Astrocyte of the cerebellum (primary cell): ENCODE data around the gene PPTC7.
"Not testable (repeated sequence)": the region's sequence is repeated elsewhere in the genome, so short reads cannot be mapped to it uniquely, and the experiment has no call there.

Experiments used
- DNase-seq: peaks from one replicate; pipeline ENCODE4 v3.0.0-alpha.2; 2011; ENCODE audit warnings: low read depth
- H3K4me3 ChIP-seq: 2 replicates; pipeline ENCODE4 v1.5.1; 2011; ENCODE audit warnings: mild to moderate bottlenecking, low read depth, low read length, moderate library complexity
- CTCF ChIP-seq: IDR thresholded peaks from 2 replicates; pipeline ENCODE4 v1.5.1; 2012; ENCODE audit warnings: low read length, low read depth, moderate library complexity, mild to moderate bottlenecking; ENCODE audit errors: missing control alignments
- in situ Hi-C: cut with HindIII; loops from 2 replicates; pipeline ENCODE4 v1.10.0; 2017; ENCODE audit warnings: low sequenced_read_pairs

Gene PPTC7

GRCh38 chr12:110534811-110535210, 48.3 kb downstream of the PPTC7 start:
- no peak for DNase-seq
- TF ChIP-seq CTCF, result no peak
- H3K4me3 ChIP-seq, result no peak overlapping the region
- in situ Hi-C loops, result loop anchor here (5.0 kb wide), 1 partner anchor 33 kb away; the partner anchor contains the start of genes RAD9B and VPS29

- no peak overlapping the region for H3K4me3 ChIP-seq
- TF ChIP-seq CTCF, result no peak
- in situ Hi-C loops, result no loop called here
- DNase-seq, result no peak
Measured at GRCh38 chr12:110533607-110534006, 49.5 kb downstream of the PPTC7 start.

- no peak for TF ChIP-seq CTCF
- in situ Hi-C loops, result no loop called here
- DNase-seq, result no peak
- H3K4me3 ChIP-seq, result no peak overlapping the region
Measured at GRCh38 chr12:110532644-110533043, 50.5 kb downstream of the PPTC7 start.

GRCh38 chr12:110531741-110532333, 51.3 kb downstream of the PPTC7 start:
- DNase-seq, result peak; percentile 68
- in situ Hi-C loops, result no loop called here
- no peak overlapping the region for H3K4me3 ChIP-seq
- no peak for TF ChIP-seq CTCF

GRCh38 chr12:110530511-110530910, 52.6 kb downstream of the PPTC7 start:
- DNase-seq, result no peak
- TF ChIP-seq CTCF, result no peak
- H3K4me3 ChIP-seq, result no peak overlapping the region
- in situ Hi-C loops, result no loop called here

- TF ChIP-seq CTCF, result no peak
- in situ Hi-C loops, result no loop called here
- no peak for DNase-seq
- no peak overlapping the region for H3K4me3 ChIP-seq
Measured at GRCh38 chr12:110528277-110528839, 54.8 kb downstream of the PPTC7 start.

GRCh38 chr12:110520876-110521712, 62.0 kb downstream of the PPTC7 start:
- DNase-seq, in situ Hi-C loops, H3K4me3 ChIP-seq: not testable (repeated sequence)

- DNase-seq, in situ Hi-C loops: not testable (repeated sequence)
Measured at GRCh38 chr12:110518014-110518413, 65.1 kb downstream of the PPTC7 start.

More at GRCh38 chr12:110518014-110518413, 65.1 kb downstream of the PPTC7 start:
- not testable (repeated sequence) for H3K4me3 ChIP-seq
